Gastroesophageal sphincter (tissue), 4 donors: ENCODE results near the gene GIT1. TPM values are rescaled to one million over a fixed set of nuclear protein-coding genes. Genes with fewer than 3 reads are reported as not detected.

Source experiments
- ATAC-seq: fragments of 150-250 bp; one replicate; pipeline ENCODE4 v1.9.1; 2016; ENCODE audit warnings: mild to moderate bottlenecking, moderate library complexity
- H3K27ac ChIP-seq, 4 donors: fragments of 200-600 bp; sonication (generic) in 3 of 4; 1 replicate in 3 of 4; 2 replicates in 1 of 4; pipeline ENCODE4 v1.5.1; 2016 to 2019
- H3K27me3 ChIP-seq: fragments of 200-600 bp; sonication (generic); one replicate; pipeline ENCODE4 v1.5.1; 2019
- H3K36me3 ChIP-seq, 2 donors: fragments of 200-600 bp; sonication (generic); one replicate each; pipeline ENCODE4 v1.5.1; 2019; ENCODE audit warnings: control low read depth in 1 of 2
- H3K4me1 ChIP-seq, 3 donors: fragments of 200-600 bp; sonication (generic); 1 replicate in 2 of 3; 2 replicates in 1 of 3; pipeline ENCODE4 v1.5.1; 2016 to 2019; ENCODE audit warnings: control low read depth in 2 of 3
- H3K4me3 ChIP-seq, 2 donors: fragments of 200-600 bp; sonication (generic); one replicate each; pipeline ENCODE4 v1.5.1; 2019; ENCODE audit warnings: mild to moderate bottlenecking in 1 of 2, moderate library complexity in 1 of 2
- H3K9me3 ChIP-seq, 3 donors: fragments of 200-600 bp; sonication (generic); one replicate each; pipeline ENCODE4 v1.5.1; 2017 to 2019; ENCODE audit warnings: control low read depth in 2 of 3
- CTCF ChIP-seq, 4 experiments: fragments of 200-600 bp in 2 of 4; fragments of 450-650 bp in 2 of 4; sonication (generic) in 1 of 4; IDR thresholded peaks; one replicate each; pipeline ENCODE4 v1.5.1; 2017 to 2019; ENCODE audit warnings: antibody characterized with exemption in 4 of 4, mild to moderate bottlenecking in 2 of 4, moderate library complexity in 2 of 4
- EP300 ChIP-seq: sonication (generic); formaldehyde crosslinking; IDR thresholded peaks from one replicate; pipeline ENCODE4 v1.6.1; 2017; ENCODE audit warnings: antibody characterized with exemption, mild to moderate bottlenecking
- POLR2A ChIP-seq, 2 donors: fragments of 450-650 bp; IDR thresholded peaks; one replicate each; pipeline ENCODE4 v1.6.1; 2017; ENCODE audit warnings: antibody characterized with exemption in 2 of 2, mild to moderate bottlenecking in 2 of 2, moderate library complexity in 1 of 2
- POLR2AphosphoS5 ChIP-seq: sonication (generic); formaldehyde crosslinking; IDR thresholded peaks from one replicate; pipeline ENCODE4 v1.6.1; 2017; ENCODE audit warnings: antibody characterized with exemption
- WGBS, 2 donors: methylation state at CpG; one replicate each; pipeline ENCODE4 v1.1.5; 2018; ENCODE audit warnings: low coverage in 1 of 2; 5-methylcytosine and 5-hydroxymethylcytosine counted together
- total RNA-seq, 4 donors: library from RNA; depleted of rRNA; stranded (reverse); fragments of >200 nt; gene quantifications; one replicate each; pipeline ENCODE4 v1.1.0, GENCODE V29; 2016

The GIT1 gene
- total RNA-seq, 4 donors from 2014 or later: 30.4 to 47.8 (median 35.8) TPM

GRCh38 chr17:29575511-29576213 lies 13.8 kb downstream of the GIT1 start:
- no peak overlapping the region for H3K27ac ChIP-seq
- ATAC-seq: no peak
- WGBS, 2 donors: 60% methylated on average over 1 of the region's 28 CpGs; no CpG with 5 or more reads in 1 of the 2 donors
- peaks cover 0 to 81% of the 10 kb centered on the region in 2 donors for H3K36me3 ChIP-seq
- peaks cover 0 to 54% (median 15%) of the 10 kb centered on the region in 3 donors for H3K4me1 ChIP-seq
- no peak overlapping the region for H3K4me3 ChIP-seq
- H3K27me3 ChIP-seq: no peaks in the 10 kb centered on the region
- no peaks in the 10 kb centered on the region for H3K9me3 ChIP-seq
- TF ChIP-seq CTCF (IDR thresholded peaks at IDR 0.05) (no peak), EP300 (no peak), POLR2AphosphoS5 (no peak)

- H3K4me3 ChIP-seq: no peak overlapping the region
- no peak for TF ChIP-seq POLR2AphosphoS5
- TF ChIP-seq CTCF (IDR thresholded peaks at IDR 0.05): no peak
- no peak for TF ChIP-seq EP300
- no peak for TF ChIP-seq POLR2A (IDR thresholded peaks at IDR 0.05)
- ATAC-seq: no peak
- H3K36me3 ChIP-seq: peaks cover 0 to 75% of the 10 kb centered on the region in 2 donors
- WGBS, 2 donors: no CpG with 5 or more reads among the region's 17 CpGs
- H3K4me1 ChIP-seq: peaks cover 0 to 53% (median 15%) of the 10 kb centered on the region in 3 donors
- no peaks in the 10 kb centered on the region for H3K27me3 ChIP-seq
- H3K27ac ChIP-seq: no peak overlapping the region
- no peaks in the 10 kb centered on the region for H3K9me3 ChIP-seq
These were observed 14.5 kb downstream of the GIT1 start for GRCh38 chr17:29574732-29575510.

GRCh38 chr17:29573871-29574731 lies 15.3 kb downstream of the GIT1 start:
- Histone ChIP-seq H3K27me3 (no peaks in the 10 kb centered on the region), H3K27ac (no peak overlapping the region), H3K9me3 (no peaks in the 10 kb centered on the region), H3K4me3 (no peak overlapping the region), H3K36me3 (peaks cover 0 to 67% of the 10 kb centered on the region in 2 donors), H3K4me1 (peaks cover 0 to 60% (median 19%) of the 10 kb centered on the region in 3 donors)
- 73 to 79% methylated on average over 3 to 8 of the region's 14 CpGs for WGBS, 2 donors
- no peak for ATAC-seq
- TF ChIP-seq POLR2AphosphoS5: no peak
- no peak for TF ChIP-seq POLR2A (IDR thresholded peaks at IDR 0.05)
- no peak for TF ChIP-seq CTCF (IDR thresholded peaks at IDR 0.05)
- no peak for TF ChIP-seq EP300

- no peak for TF ChIP-seq EP300
- TF ChIP-seq POLR2AphosphoS5: no peak
- no peak for TF ChIP-seq CTCF (IDR thresholded peaks at IDR 0.05)
- TF ChIP-seq POLR2A (IDR thresholded peaks at IDR 0.05): no peak
- H3K27ac ChIP-seq: peak overlapping the region in 2 of 4 donors; percentile 53 to 66
- WGBS, 2 donors: no CpG with 5 or more reads among the region's 6 CpGs
- peaks cover 0 to 64% (median 21%) of the 10 kb centered on the region in 3 donors for H3K4me1 ChIP-seq
- peaks cover 0 to 61% of the 10 kb centered on the region in 2 donors for H3K36me3 ChIP-seq
- no peaks in the 10 kb centered on the region for H3K27me3 ChIP-seq
- no peak overlapping the region for H3K4me3 ChIP-seq
- ATAC-seq: no peak
- H3K9me3 ChIP-seq: no peaks in the 10 kb centered on the region
These were observed 15.9 kb downstream of the GIT1 start for GRCh38 chr17:29573558-29573869.
